GM15510 (cell line): Measurements from ENCODE around the gene POLRMT.

Source experiments
- POLR2A ChIP-seq: IDR thresholded peaks from 3 replicates; pipeline ENCODE4 v1.6.1; 2011; ENCODE audit warnings: borderline replicate concordance; ENCODE audit not compliant: insufficient read length; ENCODE audit errors: extremely low read depth

POLRMT gene

GRCh38 chr19:611481-611868 is 21.9 kb downstream of the POLRMT start:
- TF ChIP-seq POLR2A = no peak

GRCh38 chr19:610801-611480 is 22.4 kb downstream of the POLRMT start:
- peak; percentile 43 for TF ChIP-seq POLR2A

DNA sequence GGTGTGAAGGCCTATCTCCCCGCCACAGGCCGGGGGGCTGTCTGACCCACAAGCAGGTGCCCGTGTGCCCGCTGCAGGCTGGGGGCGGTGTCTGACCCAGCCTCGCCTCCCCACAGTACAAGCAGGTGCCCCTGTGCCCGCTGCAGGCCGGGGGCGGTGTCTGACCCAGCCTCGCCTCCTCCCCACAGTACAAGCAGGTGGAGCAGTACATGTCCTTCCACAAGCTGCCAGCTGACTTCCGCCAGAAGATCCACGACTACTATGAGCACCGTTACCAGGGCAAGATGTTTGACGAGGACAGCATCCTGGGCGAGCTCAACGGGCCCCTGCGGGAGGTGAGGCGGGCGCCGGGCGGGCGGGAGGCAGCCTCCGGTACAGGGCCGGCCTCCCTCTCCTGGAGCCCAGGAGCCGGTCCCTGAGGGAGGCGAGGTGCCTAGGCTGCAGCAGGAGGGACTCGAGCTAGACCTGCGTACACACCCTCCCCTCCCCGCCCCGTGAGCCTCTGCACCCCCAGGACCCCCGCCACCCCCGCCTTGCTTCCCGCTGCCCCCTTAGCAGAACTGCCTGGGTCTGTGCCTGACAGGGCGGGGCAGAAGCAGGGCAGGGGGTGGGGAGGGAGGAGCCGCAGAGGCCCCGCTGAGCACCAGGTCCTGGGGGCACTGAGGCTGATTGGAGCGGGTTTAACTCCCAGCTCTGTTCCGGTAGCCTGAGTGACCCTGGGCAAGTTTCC is 23.1 kb downstream of the POLRMT start:
- TF ChIP-seq POLR2A = peak; percentile 8

GRCh38 chr19:609004-609346 is 24.4 kb downstream of the POLRMT start:
- no peak for TF ChIP-seq POLR2A

DNA sequence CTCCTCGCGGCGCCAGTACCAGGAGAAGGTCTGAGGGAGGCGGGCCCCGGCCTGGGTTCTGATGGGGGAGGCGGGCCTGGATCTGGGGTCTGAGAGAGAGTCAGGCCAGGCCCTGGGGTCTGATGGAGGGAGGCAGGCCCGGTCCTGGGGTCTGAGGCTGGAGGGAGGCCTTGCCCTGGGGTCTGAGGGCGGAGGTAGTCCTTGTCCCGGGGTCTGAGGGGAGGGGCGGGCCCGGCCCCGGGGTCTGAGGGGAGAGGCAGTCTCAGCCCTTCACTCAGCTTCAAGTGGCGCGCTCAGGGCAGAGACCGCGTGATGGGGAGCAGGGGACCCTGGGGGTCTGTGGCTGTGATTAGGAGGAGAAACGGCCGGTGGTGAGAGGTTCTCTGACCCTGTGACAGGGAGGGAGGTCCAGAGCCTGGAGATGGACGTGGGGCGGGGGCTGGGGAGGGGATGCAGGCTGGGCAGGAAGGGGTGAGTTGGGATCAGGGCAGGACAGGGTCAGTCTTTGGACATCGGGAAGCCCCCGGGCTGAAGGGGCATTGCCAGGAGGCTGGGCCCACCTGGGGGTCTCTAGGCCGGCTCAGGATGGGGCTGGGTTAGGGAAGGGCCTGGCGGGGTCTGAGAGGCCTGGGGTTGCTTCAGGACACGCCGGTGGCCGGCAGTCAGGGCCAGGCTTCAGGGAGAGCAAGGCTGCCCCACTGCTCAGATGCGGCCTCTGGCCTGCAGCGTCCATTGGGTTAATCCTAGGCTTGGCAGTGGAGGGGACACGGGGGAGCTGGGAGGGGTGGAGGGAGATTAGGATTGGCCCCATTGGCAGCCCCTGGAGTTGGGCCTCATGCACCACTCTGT is 25.0 kb downstream of the POLRMT start:
- no peak for TF ChIP-seq POLR2A

GRCh38 chr19:607301-608154 is 25.8 kb downstream of the POLRMT start:
- no peak for TF ChIP-seq POLR2A

DNA sequence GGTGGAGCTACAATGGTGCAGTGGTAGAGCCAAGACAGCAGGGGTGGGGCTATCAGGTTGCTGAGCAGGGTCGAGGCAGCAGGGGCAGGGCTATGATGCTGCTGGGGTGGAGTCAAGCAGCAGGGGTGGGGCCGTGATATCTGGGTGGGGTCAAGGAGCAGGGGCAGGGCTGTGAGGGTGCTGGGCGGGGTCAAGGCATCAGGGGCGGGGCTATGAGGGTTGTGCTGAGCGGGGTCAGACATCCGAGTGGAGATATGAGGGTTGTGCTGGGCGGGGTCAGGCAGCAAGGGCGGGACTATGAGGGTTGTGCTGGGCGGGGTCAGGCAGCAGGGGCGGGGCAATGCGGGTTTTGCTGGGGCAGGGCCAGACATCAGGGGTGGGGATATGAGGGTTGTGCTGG is 29.0 kb downstream of the POLRMT start:
- no peak for TF ChIP-seq POLR2A

- no peak for TF ChIP-seq POLR2A
These were observed 30.7 kb downstream of the POLRMT start for GRCh38 chr19:602391-603301.

DNA sequence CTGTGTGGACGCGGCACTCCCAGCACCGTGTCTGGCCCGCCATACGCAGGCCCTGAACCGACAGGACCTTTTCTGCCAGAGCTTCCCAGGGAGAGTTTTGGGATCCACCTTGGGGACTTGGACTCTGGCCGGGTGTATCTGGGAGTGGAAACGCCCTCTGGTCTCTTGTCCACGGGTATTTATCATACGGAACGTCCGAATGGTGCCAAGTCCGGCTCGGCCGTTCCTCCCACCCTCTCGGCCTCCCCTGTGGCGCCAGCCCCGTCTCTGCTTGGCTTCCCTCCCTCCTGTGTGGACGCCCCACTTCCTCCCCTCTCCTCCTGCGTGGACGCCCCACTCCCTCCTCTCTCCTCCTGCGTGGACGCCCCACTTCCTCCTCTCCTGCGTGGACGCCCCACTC is 31.5 kb downstream of the POLRMT start:
- TF ChIP-seq POLR2A = no peak

DNA sequence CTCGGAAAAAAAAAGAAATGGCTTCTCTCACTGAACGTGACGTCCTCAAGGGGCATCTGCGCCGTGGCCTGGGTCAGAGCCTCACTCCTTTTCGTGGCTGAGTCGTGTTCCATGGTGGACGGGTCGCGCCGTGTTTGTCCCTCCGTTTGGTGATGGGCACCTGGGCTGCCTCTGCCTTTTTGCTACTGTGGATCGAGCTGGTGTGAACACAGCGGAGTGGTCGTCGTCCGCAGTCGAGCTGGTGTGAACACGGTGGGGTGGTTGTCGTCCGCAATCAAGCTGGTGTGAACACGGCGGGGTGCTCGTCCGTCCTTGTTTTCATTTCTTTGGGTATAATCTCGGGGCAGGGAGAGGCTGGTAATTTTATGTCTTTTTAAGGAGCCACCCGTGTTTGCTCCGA is 32.0 kb downstream of the POLRMT start:
- TF ChIP-seq POLR2A = no peak

DNA sequence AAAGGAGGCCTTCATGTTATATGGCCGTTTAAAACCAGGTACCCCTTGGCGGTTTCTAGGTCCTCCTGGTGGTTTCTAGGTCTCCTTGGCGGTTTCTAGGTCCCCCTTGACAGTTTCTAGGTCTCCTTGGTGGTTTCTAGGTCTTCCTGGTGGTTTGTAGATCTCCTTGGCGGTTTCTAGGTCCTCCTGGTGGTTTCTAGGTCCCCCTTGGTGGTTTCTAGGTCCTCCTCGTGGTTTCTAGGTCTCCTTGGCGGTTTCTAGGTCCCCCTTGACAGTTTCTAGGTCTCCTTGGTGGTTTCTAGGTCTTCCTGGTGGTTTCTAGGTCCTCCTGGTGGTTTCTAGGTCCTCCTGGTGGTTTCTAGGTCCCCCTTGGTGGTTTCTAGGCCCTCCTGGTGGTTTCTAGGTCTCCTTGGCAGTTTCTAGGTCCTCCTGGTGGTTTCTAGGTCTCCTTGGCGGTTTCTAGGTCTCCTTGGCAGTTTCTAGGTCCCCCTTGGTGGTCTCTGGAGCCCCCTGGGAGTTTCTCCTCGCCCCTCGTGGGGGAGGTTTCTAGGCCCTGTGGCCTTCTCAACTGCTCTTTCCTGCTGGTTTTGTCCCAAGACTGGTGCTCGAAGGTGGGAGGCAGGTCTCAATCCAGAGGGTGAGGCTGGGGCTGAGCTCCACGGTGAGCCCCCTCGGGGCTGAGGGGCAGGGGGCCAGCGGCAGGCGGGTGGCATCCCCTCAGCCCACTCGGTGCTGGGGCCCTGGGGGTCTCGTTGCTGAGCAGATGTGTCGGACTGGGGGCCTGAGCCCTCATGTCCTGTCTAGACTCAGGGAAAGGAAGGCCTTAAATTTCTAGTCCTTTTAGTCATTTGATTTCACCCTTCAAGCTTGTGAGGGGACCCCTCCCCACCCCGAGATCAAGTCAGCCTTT is 35.7 kb downstream of the POLRMT start:
- TF ChIP-seq POLR2A = no peak

DNA sequence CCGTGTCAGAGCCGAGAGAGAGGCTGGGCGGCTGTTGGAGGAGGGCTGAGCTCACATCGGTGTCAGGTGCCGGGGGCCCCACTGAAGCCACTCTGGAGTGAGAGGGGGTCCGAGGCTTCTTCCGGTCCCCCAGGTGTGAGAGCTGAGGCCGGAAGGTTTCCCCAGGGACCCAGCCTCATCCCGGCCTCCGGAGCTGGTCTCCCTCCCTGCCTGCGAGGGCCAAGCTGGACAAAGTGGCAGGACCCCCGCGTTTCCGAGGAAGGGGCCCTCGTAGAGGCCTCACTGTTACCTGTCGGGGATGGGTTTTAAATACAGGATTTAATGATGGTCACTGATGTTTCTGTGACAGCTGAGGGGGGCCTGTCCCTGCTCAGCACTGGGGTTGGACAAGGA is 37.1 kb downstream of the POLRMT start:
- TF ChIP-seq POLR2A = no peak

DNA sequence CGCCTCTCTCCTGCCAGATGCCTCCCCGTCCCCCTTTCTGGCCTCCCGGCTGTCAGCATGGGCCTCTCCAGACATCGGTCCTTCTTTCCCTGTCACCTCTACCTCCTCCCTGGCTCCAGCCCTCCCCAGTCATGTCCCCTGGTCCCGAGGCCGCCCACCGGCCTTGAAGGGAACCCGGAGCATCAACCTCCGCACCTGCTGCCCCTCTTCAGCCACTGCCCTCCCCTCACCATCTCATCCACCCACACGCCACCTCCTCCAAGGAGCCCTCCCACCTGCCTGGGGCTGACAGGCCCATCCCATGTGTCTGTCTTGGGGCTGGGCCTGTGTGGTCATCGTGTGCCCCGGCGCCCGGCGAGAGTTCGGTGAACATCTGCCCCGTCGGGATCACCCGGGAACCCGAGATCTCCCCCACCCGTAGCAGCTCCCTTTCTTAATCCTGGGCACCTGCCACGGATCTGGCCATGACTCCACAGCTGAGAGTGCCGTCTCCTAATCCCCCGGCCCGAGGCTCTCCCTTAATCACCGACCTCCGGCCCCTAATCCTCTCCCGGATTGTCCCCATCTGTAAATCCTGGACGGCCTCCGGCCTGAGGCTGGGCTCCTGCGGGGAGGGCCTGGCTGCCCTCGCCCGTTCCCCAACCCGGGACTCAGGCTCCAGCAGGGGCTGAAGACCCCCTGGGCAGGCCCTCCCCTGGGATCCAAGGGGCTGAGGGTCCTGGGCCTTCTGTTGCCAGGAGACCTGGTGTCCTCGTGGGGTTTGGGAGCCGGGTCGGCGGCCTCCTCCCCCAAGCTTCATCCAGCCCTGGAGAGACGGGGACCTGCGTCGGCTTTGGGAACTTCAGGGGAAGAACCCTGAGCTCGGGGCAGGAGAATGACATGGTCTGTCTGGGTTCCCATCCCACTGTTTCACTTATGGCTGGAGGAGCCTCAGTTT is 37.7 kb downstream of the POLRMT start:
- TF ChIP-seq POLR2A = no peak
